Osteocyte (in vitro differentiated cells): ENCODE data around the gene BABAM2. TPM values are rescaled to one million over a fixed set of nuclear protein-coding genes. Genes with fewer than 3 reads are reported as not detected.
A peak's percentile ranks its signal among the peaks of the same experiment; 100 is the strongest.

Experiments
- DNase-seq: peaks from one replicate; pipeline ENCODE4 v3.0.0; 2021; ENCODE audit warnings: mixed read lengths; ENCODE audit not compliant: unreplicated experiment; ENCODE audit errors: extremely low spot score
- H3K27ac Mint-ChIP-seq: one replicate; pipeline ENCODE4 v1.8.0; 2021; ENCODE audit warnings: mild to moderate bottlenecking, mixed read lengths; ENCODE audit not compliant: unreplicated experiment
- H3K27me3 Mint-ChIP-seq: one replicate; pipeline ENCODE4 v1.8.0; 2021; ENCODE audit warnings: mixed read lengths; ENCODE audit not compliant: unreplicated experiment
- H3K36me3 Mint-ChIP-seq: one replicate; pipeline ENCODE4 v1.8.0; 2021; ENCODE audit warnings: mixed read lengths; ENCODE audit not compliant: unreplicated experiment
- H3K4me1 Mint-ChIP-seq: one replicate; pipeline ENCODE4 v1.8.0; 2021; ENCODE audit warnings: mixed read lengths; ENCODE audit not compliant: unreplicated experiment
- H3K4me3 Mint-ChIP-seq: one replicate; pipeline ENCODE4 v1.8.0; 2021; ENCODE audit warnings: mild to moderate bottlenecking, moderate library complexity, mixed read lengths; ENCODE audit not compliant: unreplicated experiment
- H3K9me3 Mint-ChIP-seq: one replicate; pipeline ENCODE4 v1.8.0; 2021; ENCODE audit warnings: mixed read lengths; ENCODE audit not compliant: unreplicated experiment
- CTCF ChIP-seq: fragments of 200-600 bp; sonication (generic); IDR thresholded peaks from 2 replicates; pipeline ENCODE4 v1.5.0; 2021; ENCODE audit warnings: antibody characterized with exemption, mild to moderate bottlenecking, moderate library complexity
- total RNA-seq: library from RNA; stranded (reverse); gene quantifications from 2 replicates; pipeline ENCODE4 v1.2.1, GENCODE V29; 2021

The BABAM2 gene
- total RNA-seq, 1 donor from 2014 or later = 43.6 TPM

- no peaks in the 10 kb centered on the region for H3K36me3 Mint-ChIP-seq
- no peak overlapping the region for H3K27ac Mint-ChIP-seq
- H3K4me3 Mint-ChIP-seq = no peak overlapping the region
- no peak for TF ChIP-seq CTCF
- no peaks in the 10 kb centered on the region for H3K9me3 Mint-ChIP-seq
- peaks cover 3% of the 10 kb centered on the region for H3K4me1 Mint-ChIP-seq
- no peaks in the 10 kb centered on the region for H3K27me3 Mint-ChIP-seq
- DNase-seq = no peak
Measured at GRCh38 chr2:28219138-28219537, 328.6 kb downstream of the BABAM2 start.

- Mint-ChIP-seq H3K27ac (no peak overlapping the region), H3K4me1 (peaks cover 11% of the 10 kb centered on the region), H3K4me3 (no peak overlapping the region), H3K9me3 (no peaks in the 10 kb centered on the region), H3K36me3 (no peaks in the 10 kb centered on the region), H3K27me3 (no peaks in the 10 kb centered on the region)
- no peak for TF ChIP-seq CTCF
- DNase-seq = no peak
Measured at GRCh38 chr2:28219758-28220368, 329.3 kb downstream of the BABAM2 start.

GRCh38 chr2:28224648-28225472, 334.3 kb downstream of the BABAM2 start:
- peaks cover 28% of the 10 kb centered on the region for H3K4me1 Mint-ChIP-seq
- no peaks in the 10 kb centered on the region for H3K36me3 Mint-ChIP-seq
- no peak for TF ChIP-seq CTCF
- H3K4me3 Mint-ChIP-seq = no peak overlapping the region
- peak overlapping the region; percentile 68 for H3K27ac Mint-ChIP-seq
- H3K9me3 Mint-ChIP-seq = no peaks in the 10 kb centered on the region
- H3K27me3 Mint-ChIP-seq = no peaks in the 10 kb centered on the region
- no peak for DNase-seq

- peaks cover 28% of the 10 kb centered on the region for H3K4me1 Mint-ChIP-seq
- no peaks in the 10 kb centered on the region for H3K36me3 Mint-ChIP-seq
- no peaks in the 10 kb centered on the region for H3K9me3 Mint-ChIP-seq
- no peaks in the 10 kb centered on the region for H3K27me3 Mint-ChIP-seq
- H3K27ac Mint-ChIP-seq = peak overlapping the region; percentile 68
- no peak for TF ChIP-seq CTCF
- no peak overlapping the region for H3K4me3 Mint-ChIP-seq
- DNase-seq = no peak
Measured at GRCh38 chr2:28225473-28226080, 335.0 kb downstream of the BABAM2 start.

GRCh38 chr2:28226558-28226957, 336.0 kb downstream of the BABAM2 start:
- no peaks in the 10 kb centered on the region for H3K36me3 Mint-ChIP-seq
- H3K27me3 Mint-ChIP-seq = no peaks in the 10 kb centered on the region
- no peak overlapping the region for H3K27ac Mint-ChIP-seq
- no peaks in the 10 kb centered on the region for H3K9me3 Mint-ChIP-seq
- DNase-seq = no peak
- H3K4me1 Mint-ChIP-seq = peaks cover 31% of the 10 kb centered on the region
- no peak for TF ChIP-seq CTCF
- H3K4me3 Mint-ChIP-seq = no peak overlapping the region
